ENCODE measurements around the gene CPA3.

CPA3 gene

DNA sequence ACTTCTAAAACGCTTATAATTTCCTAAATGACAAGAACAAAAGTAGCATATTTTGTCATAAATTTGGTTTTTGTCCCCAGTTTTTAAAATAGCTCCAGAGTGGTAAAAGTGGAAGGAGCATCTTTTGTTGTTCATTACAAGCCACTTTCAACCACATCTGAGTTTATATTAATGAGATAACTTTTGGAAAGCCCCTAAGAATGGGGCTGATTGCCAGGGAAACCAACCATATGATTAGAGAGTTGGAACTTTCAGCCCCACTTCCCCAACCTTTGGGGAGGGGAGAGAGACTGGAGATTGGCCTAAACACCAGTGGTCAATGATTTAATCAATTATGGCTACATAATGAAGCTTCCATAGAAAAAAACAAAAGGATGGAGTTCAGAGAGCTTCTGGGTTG lies 57.4 kb downstream of the CPA3 start:
- DNase-seq: no peak

DNA sequence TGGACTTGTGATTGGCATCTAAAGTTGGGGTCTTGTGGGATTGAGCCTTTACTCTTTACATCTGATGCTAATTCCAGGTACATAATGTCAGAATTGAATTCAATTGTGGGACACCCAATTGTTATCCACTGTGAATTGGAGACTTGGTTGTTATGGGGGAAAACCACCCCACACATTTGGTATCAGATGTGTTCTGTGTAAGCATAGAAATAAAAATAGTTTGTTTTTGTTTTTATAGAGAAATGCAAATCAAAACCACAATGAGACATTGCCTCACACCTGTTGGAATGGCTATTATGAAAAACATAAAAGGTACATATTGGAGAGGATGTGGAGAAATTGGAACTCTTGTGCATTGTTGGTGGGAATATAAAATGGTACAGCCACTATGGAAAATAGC lies 58.5 kb downstream of the CPA3 start:
- DNase-seq: no peak

- DNase-seq: no peak
Measured at GRCh38 chr3:148924562-148924961, 59.5 kb downstream of the CPA3 start.

DNA sequence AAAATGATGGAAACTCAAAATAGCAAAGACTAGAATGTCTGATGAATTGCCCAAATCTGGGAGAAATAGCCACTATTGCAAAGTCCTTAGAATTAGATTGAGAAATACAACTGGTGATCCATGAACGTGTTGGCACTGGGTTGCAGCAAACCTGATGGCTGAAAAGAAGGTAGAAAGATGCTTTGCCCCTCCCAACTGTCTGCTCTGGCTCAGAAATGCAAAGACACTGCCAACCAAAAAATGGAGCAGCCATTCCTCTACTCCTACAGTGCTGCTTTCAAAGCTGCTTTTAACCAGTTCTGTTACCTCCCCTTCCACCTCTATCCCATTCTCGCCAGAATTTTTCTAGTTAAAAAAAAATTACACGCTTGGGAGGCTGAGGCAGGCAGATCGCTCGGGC lies 60.7 kb downstream of the CPA3 start:
- no peak for DNase-seq

DNA sequence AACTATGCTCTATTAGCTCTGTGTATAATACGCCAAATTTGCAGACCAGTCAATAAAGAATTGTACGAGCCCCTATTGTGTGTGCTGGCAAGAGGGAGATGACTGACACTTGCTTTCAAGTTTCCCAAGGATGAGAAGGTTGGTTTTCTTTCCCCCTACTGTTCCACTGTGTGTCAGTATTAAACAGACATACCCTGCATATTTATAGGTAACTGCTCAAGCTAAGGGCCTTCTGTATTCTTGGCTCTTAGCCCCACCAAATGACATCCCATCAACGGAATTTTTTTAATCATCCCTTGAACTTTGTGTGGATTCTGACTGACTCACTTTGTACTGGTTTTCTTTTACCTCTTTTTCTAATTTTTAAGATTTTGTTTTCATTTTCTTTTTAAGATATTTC lies 65.7 kb downstream of the CPA3 start:
- DNase-seq: no peak

DNA sequence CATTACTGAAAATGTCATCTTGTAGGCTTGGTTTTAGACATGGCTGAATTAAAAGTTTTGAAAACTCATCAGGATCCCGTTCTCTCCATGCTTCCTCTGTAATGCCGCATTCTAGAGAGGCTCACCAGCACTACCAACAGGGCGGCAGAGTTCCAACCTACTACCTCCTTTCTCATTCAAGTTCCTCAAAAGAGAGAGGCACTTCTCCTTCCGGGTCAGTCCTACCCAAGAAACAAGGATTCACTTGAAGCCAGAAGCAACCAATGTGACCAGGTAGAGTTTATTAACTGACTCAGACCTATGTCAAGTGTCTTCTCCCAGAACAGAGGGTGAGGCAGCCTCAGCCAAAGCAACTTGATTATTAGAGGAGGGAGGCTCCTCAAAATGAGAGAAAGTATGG lies 66.5 kb downstream of the CPA3 start:
- no peak for DNase-seq

DNA sequence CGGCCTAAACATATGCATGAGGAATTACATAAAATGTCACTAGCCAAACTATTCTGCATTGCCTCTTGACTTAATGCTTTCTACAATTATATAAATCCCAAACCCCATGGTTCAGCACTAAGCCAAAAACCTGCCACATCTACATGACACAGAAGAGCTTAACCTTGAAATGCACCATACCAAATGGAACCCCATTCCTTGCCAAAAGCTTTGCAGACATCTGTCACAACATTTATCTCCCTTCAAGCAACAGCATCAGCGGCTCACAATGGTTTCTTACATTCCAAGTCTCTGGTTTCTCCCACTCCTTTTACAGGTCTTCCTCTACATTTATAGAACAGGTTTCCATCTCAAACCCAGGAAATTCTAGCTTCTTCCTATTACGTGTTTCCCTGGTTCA lies 67.9 kb downstream of the CPA3 start:
- no peak for DNase-seq

GRCh38 chr3:148937467-148938255 lies 72.6 kb downstream of the CPA3 start:
- DNase-seq: no peak

- DNase-seq: no peak
Measured at GRCh38 chr3:148938306-148938705, 73.2 kb downstream of the CPA3 start.

GRCh38 chr3:148938936-148939335 lies 73.8 kb downstream of the CPA3 start:
- no peak for DNase-seq

- no peak for DNase-seq
Measured at GRCh38 chr3:148940983-148941382, 75.9 kb downstream of the CPA3 start.

- peak; percentile 3 for DNase-seq
Measured at GRCh38 chr3:148943506-148944205, 78.6 kb downstream of the CPA3 start.

- DNase-seq: no peak
Measured at GRCh38 chr3:148945116-148945515, 80.0 kb downstream of the CPA3 start.
